ENCODE measurements around the gene CNOT2.

The CNOT2 gene

DNA sequence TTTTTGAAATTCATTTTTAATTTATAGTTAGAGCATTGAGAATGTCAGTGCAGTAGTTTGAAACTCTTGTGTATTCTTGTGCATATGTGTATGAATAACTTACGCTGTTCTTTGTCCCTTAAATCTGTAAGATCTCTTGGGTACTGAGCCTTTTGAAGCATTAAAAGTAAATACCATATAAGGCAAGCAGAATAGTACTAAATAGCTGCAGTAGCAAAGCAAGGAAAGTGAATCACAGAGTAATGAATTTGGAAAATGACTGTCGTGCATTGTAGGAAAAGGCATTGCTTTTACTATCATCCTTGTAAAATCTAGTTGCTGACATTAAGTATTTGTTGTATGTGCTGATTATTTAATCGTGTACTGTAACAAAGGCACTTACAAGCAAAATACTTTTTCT lies 12.1 kb downstream of the CNOT2 start:
- no peak for DNase-seq (ENCODE audit: low read depth)
- TF ChIP-seq, protein P1, sequence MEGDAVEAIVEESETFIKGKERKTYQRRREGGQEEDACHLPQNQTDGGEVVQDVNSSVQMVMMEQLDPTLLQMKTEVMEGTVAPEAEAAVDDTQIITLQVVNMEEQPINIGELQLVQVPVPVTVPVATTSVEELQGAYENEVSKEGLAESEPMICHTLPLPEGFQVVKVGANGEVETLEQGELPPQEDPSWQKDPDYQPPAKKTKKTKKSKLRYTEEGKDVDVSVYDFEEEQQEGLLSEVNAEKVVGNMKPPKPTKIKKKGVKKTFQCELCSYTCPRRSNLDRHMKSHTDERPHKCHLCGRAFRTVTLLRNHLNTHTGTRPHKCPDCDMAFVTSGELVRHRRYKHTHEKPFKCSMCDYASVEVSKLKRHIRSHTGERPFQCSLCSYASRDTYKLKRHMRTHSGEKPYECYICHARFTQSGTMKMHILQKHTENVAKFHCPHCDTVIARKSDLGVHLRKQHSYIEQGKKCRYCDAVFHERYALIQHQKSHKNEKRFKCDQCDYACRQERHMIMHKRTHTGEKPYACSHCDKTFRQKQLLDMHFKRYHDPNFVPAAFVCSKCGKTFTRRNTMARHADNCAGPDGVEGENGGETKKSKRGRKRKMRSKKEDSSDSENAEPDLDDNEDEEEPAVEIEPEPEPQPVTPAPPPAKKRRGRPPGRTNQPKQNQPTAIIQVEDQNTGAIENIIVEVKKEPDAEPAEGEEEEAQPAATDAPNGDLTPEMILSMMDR (IDR thresholded peaks at IDR 0.05; ENCODE audit: low read depth, low read length, missing control alignments) = no peak
- H3K4me3 ChIP-seq (ENCODE audit: low read depth, low read length) = no peak overlapping the region
- in situ Hi-C loops (cut with HindIII; ENCODE audit: low sequenced_read_pairs) = no loop called here

DNA sequence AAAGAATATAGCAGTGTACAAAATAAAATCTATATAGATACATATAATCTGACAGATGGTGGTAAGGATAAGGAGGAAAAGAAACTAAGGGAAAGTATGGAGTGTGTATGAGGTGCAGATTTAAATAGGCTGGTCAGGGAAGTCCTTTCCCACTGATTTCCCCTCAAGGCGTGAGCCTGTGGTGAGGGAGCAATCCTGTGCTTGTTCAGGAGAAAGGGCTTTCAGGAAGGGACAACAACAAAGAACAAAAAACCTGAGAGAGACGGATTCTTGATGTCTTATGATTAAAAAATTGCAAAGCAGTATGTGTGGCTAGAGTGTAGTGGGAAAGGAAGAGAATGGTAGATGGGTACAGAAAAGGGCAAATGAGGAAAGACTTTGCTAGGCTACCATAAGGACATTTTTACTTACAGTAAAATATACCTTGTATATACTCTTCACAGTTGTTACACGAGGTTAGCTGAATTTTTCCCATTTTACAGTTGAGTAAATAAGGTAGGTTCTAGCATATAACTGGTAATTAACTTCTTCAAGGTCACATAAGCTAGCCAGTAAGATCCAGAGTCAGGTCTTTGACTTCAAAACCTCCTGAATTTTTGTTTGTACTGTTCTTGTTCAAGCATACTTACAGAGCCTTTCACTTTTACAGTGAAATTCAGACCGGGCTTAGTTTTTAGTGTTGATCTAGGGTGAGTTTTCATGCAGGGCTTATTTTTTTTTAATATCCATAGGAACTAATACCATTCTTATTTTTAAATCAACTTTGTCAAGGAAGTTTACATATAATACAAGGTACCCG lies 15.6 kb downstream of the CNOT2 start:
- in situ Hi-C loops (cut with HindIII; ENCODE audit: low sequenced_read_pairs) = no loop called here
- no peak for DNase-seq (ENCODE audit: low read depth)
- H3K4me3 ChIP-seq (ENCODE audit: low read depth, low read length) = no peak overlapping the region
- TF ChIP-seq, protein P1 (IDR thresholded peaks at IDR 0.05; ENCODE audit: low read depth, low read length, missing control alignments) = no peak

DNA sequence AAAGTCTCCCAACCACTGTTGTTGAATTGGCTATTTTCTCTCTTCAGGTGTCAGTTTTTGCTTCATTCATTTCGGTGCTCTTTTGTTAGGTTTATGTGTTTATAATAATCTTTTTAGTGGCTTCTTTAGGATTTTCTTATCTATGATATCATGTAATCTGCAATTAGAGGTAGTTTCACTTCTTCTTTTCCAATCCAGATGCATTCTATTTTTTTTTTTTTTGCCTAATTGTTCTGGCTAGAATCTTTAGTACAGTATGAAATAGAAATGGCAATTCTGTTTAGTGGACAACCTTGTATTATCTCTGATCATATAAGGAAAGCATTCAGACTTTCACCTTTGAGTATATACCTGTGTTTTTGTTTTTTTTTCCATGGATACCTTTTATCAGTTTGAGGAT lies 17.4 kb downstream of the CNOT2 start:
- no peak for DNase-seq (ENCODE audit: low read depth)

DNA sequence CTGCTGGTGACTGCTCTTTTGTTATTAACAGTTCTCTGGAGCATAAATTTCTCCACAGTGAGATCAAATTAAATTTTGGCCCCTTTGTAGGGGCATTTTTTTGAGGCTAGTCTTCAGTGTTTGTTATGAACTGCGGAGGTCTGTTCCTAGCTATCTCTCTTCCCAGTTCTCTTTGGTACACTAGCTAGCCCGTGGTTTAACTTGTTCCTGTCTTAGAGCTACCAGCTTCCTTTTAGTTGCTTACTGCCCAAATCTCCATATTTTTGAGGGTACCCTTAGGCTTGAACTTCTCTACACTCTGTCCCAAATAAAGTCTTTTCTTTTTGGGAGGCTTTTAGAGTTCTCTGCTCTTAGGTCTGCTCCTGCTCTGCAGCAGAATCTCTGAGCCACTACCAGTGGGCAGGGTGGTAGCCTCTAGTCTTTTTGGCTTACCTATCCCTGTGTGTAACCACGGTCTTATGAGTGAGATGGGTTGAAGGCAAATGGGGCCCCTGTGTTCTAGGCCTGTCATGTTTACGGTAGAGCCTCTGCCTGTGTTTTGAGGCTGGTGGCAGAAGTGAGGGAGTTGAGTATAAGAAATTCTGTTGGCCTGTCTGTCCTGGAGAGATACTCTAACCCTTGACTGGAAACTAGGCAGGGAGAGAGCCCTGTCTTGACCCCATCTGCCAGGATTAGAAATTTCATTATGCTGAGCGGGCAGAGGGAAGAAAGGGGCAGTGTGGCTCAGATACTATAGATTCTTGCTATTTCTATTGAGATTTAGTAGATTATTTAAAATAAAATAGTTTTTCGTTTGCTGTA lies 21.0 kb downstream of the CNOT2 start:
- no peak for DNase-seq (ENCODE audit: low read depth)
- TF ChIP-seq, protein P1 (IDR thresholded peaks at IDR 0.05; ENCODE audit: low read depth, low read length, missing control alignments) = no peak
- no peak overlapping the region for H3K4me3 ChIP-seq (ENCODE audit: low read depth, low read length)
- in situ Hi-C loops (cut with HindIII; ENCODE audit: low sequenced_read_pairs) = no loop called here

More for the DNA sequence above, 17.4 kb downstream of the CNOT2 start:
- TF ChIP-seq, protein P1 (IDR thresholded peaks at IDR 0.05; ENCODE audit: low read depth, low read length, missing control alignments) = no peak
- no peak overlapping the region for H3K4me3 ChIP-seq (ENCODE audit: low read depth, low read length)
- in situ Hi-C loops (cut with HindIII; ENCODE audit: low sequenced_read_pairs) = no loop called here

DNA sequence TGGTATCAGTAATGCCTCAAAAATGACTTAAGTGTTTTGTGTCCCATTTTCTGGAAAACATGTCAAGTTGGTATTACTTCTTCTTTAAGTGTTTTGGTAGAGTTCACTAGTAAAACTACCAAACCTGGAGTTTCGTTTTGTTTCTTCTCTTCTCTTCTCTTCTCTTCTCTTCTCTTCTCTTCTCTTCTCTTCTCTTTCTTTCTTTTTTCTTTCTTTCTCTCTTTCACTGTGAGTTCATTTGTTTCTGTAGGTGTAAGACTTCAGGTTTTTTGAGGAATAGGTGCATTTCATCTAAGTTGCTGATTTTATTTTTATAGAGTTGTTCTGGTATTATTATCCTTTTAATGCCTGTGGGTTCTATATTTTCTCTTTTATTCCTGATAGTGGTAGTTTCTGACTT lies 21.9 kb downstream of the CNOT2 start:
- no peak overlapping the region for H3K4me3 ChIP-seq (ENCODE audit: low read depth, low read length)
- no peak for DNase-seq (ENCODE audit: low read depth)
- TF ChIP-seq, protein P1 (IDR thresholded peaks at IDR 0.05; ENCODE audit: low read depth, low read length, missing control alignments) = no peak
- in situ Hi-C loops (cut with HindIII; ENCODE audit: low sequenced_read_pairs) = no loop called here

DNA sequence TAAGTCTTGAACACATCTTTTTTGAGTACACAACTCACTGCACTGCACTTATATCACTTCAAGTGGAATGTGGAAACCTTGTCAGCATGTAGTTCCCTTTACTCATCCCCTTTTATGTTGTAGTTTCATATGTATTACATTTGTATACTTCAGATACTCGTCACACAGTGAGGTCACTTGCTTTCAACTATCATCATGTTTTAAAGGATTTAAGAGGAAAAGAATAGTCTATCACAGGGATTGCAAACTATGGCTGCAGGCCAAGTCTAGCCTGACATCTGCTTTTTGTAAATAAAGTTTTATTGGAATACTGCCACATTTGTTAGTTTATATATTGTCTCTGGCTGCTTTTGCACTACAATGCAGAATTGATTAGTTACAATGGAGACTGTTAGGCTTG lies 24.3 kb downstream of the CNOT2 start:
- TF ChIP-seq, protein P1 (IDR thresholded peaks at IDR 0.05; ENCODE audit: low read depth, low read length, missing control alignments) = no peak
- DNase-seq (ENCODE audit: low read depth) = no peak
- H3K4me3 ChIP-seq (ENCODE audit: low read depth, low read length) = no peak overlapping the region
- in situ Hi-C loops (cut with HindIII; ENCODE audit: low sequenced_read_pairs) = no loop called here

Data from astrocyte of the cerebellum (primary cell).